ENCODE results near the gene FDCSP.
"Not testable (repeated sequence)": the region's sequence is repeated elsewhere in the genome, so short reads cannot be mapped to it uniquely, and the experiment has no call there.

The FDCSP gene

DNA sequence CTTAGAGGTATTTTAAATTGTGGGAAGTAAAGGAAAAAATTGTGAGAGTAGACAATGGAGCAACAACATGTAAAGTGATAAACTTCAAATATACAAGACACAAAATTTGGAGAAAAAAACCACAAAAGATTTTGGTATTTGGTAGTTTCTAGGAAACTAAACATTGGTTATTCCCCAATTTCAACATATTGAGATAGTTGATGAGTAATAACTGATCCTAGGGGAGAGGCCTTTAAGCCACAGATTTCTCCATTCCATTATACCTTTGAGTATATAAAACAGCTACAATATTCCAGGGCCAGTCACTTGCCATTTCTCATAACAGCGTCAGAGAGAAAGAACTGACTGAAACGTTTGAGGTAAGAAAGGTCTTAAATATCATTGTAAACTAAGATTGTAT lies at the start of gene FDCSP:
FDCSP (plus strand) TSS at position 301 of the 400 bp plus-strand sequence. CDS start 5,071 bp downstream, outside the sequence.
- FAIRE-seq, result no peak

DNA sequence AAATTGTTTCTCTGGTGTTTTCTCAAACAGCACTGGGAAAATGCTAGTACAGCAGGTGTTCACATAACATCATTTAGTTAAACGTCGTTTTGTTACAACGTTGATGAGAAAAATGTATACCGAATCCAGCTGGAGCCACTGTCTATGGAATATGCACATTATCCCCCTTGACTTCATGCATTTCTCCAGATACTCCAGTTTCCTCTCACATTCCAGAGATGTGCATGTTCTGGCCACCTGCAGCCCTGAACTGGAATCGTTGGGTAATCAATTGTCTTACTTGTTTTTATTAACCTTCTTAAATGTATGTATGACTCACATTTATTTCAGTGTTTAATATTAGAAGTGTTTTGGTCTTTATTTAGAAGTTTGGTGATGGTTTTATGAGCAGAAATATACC lies 48.8 kb upstream of the FDCSP start:
- no peak for FAIRE-seq

DNA sequence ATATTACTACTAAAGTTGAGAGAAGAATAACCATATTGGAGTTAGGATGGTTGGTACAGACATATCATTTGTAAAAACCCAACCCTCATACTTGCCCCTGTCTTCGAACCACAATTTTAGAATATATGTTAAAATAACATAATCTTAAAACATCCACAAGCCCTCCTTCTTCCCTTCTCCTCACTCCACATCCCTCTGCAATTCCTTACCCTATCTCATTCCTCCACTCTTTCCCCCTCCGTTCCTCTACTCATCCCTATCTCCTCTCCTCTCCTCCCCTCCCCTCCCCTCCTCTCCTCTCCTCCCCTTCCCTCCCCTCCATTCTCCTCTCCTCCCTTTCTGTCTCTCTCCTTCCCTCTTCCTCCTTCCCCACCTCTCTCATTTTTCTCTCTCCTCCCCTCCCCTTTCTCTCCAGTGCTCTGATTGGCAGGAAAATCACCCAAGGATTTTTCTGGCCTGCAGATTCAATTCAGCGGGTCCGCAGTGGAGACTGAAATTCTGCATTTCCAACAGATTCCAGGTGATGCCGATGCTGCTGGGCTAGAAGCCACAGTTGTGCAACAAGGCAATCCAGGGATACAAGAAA lies 47.8 kb upstream of the FDCSP start:
- FAIRE-seq, result no peak

DNA sequence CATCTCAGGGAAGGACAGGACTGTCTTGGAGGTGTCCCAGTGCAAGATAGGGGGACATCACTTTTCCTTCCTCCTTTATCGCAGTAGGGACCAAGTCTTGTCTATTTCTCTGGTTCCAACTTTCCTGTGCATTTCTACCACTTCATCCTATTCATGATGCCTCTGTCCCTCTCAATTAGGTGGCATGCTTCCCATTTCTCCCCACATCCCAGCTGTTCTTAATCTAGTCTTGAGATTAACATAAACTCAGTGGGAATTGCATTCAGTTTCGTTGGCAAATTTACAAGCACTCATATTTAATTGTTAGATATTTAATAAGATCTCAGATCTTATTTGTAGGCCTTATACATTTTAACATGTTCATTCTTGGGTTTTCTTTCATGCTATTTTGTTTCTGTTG lies 46.1 kb upstream of the FDCSP start:
- no peak for FAIRE-seq

DNA sequence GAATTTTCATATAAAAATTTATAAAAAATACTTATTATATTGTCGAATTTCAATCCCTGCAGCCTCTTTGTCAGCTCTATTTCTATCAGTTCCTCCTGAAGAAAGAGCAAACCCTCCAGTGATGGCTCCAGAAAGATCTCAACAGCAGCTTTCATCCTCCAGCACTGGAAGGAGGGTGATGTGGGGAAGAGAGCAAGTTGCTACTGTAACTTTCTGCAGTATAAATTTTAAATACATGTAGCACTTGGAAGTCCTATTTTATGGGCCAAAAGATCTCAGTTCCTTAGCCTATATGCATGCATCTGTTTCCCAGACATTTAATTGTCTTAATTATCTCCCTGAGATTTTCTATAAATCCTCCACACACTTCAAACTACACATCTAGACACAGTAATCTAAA lies 44.1 kb upstream of the FDCSP start:
- FAIRE-seq, result no peak

DNA sequence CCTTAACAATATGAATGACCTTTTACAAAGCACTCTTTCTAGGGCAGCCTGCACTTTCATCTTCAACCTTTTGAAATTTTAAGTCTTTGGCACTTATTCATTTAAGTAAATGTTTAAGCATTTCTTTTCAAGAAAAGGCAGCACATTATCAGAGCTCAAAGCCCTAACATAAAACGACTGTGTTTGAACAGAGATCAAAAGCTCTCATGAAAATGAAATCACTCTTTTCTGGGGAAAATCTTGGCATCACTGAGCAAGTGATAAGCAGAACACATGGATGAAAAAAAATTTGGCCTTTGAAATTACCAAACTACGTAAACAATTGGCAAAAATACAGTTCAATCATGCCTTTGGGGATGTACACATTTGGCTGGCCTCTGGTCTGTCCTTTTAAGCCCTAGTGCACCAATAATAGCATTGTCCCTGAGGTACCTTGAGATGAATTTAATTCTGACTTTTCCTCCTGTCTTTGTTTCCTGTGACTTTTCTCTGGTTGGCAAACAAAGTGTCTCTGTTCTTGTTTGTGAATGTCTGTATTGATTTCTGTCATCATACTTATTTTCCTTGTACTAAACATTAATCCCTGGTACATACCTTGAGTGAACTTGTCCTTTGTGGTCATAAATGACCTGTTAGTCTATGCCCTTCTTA lies 43.3 kb upstream of the FDCSP start:
- no peak for FAIRE-seq

DNA sequence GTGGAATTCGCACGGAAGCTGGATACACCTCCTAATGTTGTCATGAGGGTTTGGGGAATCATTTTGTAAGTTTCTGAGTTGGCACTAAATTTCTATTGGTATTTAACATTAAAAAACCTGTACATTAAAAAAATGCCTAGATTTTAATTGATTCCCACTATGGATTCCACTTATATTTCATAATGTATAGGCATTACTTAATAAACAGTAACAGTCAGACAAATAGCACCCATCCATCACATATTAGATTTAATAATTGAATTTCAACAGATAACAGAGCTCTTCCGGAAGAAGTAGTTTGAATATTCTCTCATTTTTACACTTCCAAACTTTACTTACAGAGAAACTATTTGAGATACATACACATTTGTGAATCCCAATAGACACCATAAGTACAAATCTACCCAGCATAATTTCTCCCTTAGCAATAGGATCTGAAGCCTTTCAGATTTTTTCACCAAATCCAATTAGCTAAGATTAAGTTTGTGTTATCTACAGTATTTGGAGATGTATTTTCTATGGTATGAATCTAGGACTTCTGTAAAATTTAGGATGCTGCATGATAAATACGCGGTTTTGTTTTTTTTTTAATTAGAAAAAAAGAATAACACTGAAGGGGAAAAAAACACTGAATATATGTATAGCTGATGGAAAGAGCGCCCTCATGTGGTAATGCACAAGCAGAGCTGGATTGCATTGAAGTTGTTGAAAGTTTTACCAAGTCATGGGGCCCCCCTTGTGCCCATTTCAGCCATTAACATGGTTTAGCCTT lies 42.6 kb upstream of the FDCSP start:
- FAIRE-seq, result no peak

DNA sequence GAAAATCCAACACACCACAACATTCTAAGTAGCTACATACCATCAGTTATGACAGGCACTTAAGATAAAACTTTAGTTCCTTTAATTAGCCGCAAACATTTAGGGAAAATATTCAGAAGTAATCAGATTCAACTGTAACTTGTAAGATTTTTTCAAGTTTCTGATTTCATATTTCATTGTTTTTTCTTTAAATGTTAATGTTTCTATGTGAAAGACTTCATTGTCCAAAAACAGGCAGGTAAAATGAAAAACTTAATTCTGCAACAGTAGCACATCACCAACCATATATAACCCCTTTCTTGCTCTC lies 42.0 kb upstream of the FDCSP start:
- no peak for FAIRE-seq

DNA sequence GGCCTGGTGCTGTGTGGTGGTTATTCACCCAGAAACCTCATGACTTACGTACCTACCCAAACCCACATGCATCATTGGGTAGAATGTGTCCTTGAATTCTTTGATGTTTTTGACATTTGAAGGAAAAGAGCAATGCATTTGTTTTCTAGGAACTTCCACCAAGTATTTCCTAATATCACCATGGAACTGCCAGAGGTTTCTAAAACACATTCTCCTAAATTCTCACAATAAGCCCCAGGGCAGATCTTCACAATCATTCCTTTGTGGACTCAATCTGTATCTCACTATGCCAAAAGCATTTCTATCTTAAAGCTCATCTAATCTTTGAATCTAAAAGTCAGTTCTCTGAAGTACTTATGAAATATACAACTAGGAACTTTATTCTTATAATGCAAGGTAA lies 38.7 kb upstream of the FDCSP start:
- FAIRE-seq, result no peak

DNA sequence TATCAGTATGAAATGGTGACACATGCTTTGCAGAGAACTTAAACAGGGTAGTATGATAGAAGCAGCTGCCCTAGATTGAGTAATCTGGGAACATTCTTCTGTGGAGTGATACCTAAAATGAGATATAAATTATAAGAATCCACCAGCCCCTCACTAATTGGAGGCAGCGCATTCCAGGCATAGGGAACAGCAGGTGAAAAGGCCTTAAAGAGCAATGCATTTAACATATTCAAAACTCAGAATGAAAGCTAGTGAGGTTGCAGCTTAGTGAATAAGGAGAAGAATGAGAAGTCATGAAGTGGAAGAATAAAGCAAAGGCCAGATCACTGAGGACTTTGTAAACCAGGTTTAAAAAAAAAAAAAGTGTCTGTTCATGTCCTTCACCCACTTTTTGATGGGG lies 35.3 kb upstream of the FDCSP start:
- FAIRE-seq, result no peak

DNA sequence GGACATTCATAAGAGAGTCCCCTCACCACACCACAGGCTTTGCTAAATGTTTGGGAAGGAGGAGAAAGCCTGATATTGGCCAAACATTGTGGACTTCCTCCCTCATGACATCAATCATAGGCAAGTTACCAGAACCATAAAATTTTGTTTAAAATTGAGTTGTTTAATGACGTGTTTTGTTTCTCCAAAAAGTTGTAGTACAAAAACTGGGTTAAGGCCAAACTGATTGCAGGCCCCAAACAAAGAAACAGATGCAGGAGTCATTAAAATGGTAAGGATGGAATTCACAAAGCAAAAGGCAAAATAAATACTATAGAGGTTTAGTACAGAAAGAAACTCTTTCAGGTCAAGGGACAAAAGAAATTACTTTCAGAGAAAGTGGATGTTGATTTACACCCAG lies 34.3 kb upstream of the FDCSP start:
- FAIRE-seq, result peak; percentile 97

DNA sequence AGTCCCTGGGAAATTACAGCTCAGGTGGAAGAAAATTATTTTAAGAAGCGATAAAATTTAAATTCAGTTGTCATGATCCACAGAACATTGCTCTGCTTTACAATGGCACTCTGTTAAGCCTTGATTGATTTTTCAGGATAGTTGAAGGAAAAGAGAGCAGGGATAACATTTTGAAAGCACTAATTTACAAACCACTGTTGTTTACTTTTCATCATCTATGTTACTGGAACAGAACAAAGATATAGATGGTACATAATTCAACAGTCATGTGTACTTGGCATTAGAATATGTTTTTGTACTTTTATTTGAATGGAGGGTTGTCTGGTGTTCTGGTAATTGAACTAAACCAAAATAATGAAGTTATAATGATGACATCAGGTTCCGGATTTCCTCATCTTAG lies 33.0 kb upstream of the FDCSP start:
- no peak for FAIRE-seq

DNA sequence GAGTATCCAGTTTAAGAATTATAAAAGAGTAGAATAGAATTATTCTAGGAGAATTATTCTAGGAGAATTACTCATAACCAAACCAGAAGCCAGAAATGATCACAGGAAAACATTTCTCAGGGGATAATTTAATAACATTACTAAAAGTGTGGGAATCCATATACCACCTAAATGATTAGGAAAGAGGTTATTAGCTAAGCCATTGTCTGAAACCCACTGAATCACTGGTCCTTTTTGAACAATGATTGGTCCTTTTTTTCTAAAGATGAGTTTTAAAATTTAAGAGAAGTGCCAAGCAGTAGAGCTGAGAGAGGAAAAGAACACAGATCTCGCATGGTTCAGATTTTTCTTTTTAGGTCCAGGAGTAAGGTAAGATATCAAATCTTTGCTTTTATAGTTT lies 30.5 kb upstream of the FDCSP start, which contains the start of gene ODAM:
ODAM (plus strand) TSS at position 301 of the 400 bp plus-strand sequence. CDS start 819 bp downstream, outside the sequence.
- FAIRE-seq, result no peak

DNA sequence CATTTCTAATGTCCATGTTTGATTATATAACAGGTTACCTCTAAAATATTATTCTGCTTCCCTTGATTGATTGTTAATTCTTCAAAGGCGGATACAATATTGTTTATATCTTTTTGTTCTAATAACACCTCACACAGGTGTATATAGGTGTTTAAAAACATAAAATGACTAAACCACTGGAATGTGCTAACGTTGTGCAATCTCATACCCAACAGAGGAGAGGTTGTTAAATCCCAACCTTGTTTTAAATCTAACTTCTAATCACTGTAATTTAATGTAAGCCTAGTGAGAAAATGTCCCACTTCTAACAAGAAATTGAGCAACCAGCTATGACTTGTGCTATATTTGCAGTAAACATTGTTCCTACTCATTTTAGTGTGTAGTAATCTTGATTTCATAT lies 29.1 kb upstream of the FDCSP start:
- FAIRE-seq, result no peak

DNA sequence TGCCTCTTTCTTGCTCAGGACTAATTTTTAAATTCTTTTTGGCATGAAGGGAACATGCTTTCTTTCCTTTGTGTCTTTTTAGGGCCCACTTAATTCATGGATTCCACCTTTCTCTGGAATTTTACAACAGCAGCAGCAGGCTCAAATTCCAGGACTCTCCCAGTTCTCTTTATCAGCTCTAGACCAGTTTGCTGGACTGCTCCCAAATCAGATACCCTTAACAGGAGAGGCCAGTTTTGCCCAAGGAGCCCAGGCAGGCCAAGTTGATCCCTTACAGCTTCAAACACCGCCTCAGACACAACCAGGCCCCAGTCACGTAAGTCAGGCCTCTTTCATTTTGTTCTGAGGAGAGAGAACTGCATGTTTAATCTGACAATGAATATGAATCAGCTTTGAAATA lies 28.1 kb upstream of the FDCSP start:
- FAIRE-seq, result no peak

DNA sequence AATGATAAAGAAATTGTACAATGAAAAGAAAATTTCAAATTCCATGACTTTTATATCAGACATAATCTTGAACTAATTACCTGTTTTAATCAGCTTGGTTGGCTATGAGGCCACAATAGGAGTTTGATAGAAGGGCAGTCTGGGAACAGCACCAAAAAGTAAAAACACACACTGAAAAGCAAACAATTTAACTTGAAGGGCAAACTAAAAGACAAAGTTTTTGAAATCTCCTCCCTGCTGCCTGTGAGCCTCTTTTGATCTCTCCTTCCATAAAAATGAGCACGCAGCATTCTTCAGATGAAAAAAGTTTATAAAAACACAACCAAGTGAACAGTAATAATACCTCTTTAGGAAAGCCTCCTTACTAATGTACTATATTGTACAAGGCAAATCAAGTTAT lies 22.3 kb upstream of the FDCSP start:
- FAIRE-seq, result no peak

DNA sequence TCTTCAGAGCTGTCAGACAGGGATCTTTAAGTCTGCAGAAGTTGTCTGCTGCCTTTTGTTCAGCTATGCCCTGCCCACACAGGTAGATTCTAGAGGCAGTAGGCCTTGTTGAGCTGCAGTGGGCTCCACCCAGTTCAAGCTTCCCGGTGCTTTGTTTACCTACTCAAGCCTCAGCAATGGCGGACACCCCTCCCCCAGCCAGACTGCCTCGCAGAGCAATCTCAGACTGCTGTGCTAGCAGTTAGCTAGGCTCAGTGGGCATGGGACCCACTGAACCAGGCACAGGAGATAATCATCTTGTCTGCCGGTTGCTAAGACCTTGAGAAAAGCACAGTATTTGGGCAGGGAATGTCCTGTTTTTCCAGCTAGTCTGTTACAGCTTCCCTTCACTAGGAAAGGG lies 13.2 kb upstream of the FDCSP start:
- FAIRE-seq, result not testable (repeated sequence)

DNA sequence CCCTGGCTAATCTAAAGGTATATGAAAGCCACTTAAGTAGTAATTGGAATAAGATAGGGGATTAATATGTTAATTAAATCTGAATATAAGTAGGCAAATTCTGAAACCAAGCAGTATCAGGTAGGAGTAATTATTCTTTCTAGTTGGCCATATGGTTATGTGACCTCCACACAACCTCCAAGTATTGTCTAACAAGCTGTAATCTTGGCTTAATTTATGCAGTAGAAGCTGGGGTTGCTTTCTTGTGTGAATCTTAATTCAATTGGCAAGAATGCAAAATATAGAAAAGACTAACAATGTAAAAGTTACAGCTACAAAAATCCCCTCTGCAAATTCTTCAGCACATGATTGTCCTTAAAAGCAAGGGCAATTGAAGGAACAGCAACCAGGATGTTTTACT lies 9.8 kb upstream of the FDCSP start:
- FAIRE-seq, result peak; percentile 68

DNA sequence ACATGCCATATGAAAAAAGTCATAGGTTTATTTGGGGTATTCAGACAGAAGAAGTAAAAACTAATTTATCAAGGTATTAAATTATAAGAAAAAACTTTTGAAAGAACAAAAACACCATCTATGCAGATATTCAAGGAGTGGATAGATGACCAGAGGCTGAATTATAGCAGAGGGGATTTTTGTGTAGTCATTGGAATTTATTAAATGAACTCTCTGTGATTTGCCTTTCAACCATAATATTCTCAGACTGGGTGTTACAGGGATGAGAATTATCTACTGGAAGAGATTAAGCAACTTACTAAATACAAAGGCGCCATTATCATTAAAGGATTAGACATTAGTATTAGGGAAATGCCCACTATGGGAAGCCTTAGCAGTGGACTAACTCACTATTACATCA lies 9.4 kb upstream of the FDCSP start:
- not testable (repeated sequence) for FAIRE-seq

DNA sequence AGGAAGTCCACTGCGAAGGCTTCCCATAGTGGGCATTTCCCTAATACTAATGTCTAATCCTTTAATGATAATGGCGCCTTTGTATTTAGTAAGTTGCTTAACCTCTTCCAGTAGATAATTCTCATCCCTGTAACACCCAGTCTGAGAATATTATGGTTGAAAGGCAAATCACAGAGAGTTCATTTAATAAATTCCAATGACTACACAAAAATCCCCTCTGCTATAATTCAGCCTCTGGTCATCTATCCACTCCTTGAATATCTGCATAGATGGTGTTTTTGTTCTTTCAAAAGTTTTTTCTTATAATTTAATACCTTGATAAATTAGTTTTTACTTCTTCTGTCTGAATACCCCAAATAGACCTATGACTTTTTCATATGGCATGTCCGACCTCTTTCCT lies 4.5 kb upstream of the FDCSP start:
- not testable (repeated sequence) for FAIRE-seq

DNA sequence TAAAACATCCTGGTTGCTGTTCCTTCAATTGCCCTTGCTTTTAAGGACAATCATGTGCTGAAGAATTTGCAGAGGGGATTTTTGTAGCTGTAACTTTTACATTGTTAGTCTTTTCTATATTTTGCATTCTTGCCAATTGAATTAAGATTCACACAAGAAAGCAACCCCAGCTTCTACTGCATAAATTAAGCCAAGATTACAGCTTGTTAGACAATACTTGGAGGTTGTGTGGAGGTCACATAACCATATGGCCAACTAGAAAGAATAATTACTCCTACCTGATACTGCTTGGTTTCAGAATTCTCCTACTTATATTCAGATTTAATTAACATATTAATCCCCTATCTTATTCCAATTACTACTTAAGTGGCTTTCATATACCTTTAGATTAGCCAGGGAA lies 4.1 kb upstream of the FDCSP start:
- FAIRE-seq, result not testable (repeated sequence)

DNA sequence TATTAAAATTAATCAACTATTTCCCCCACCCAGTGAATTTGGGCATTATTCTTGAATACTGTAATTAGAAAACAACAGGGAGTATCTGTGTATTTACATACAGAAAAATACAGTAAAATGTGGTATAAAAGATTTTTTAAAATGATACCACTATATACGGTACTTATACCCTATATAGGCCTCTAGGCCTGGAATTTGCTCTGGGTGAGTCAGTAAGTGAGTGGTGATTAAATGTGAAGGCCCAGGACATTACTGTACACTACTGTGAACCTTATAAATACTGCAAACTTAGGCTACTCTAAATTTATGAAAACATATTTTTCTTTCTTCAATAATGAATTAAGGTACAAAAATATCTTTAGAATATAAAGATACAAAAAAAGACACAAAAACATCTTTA lies 10.2 kb downstream of the FDCSP start:
- FAIRE-seq, result no peak

DNA sequence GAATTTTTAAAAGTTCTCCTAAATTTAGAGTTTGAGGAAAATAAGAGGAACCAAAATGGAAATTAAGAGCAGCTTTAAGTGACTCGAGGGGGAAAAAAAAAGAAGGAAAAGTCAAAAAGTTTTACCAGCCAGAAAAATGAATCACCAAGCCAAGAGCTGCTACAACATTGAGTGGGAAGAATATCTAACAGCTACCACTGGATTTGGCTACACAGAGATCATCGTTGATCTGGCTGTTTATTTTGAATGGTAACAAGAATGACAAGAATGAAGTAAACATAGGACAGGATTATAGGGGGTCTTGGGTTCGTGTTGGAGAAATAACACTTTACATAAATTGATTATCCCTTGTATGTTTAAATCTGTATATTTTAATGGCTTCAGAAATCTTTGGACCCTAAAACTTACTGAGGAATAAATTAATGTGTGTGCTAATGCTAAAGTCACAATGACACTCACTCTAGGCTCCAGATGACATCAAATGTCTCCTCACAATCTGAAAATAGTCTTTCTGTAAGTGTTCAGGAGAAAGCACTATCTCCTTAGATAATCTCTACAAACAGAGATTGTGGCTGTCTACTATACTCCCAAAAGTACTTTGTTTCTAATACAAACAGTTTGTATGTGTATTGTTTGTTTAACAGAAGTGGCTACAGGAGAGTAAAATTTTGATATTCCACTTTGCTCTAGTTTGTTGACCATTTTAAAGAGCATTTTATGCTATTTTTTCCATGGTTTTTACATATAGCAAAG lies 13.4 kb downstream of the FDCSP start:
- FAIRE-seq, result no peak
